SH-SY5Y (cell line): ENCODE data around the gene ZNF385C.

Experiments
- GATA2 ChIP-seq: IDR thresholded peaks from 2 replicates; pipeline ENCODE4 v1.6.1; 2011; ENCODE audit warnings: mild to moderate bottlenecking, low read depth, low read length
- GATA3 ChIP-seq: IDR thresholded peaks from 2 replicates; pipeline ENCODE4 v1.6.1; 2011; ENCODE audit warnings: low read depth, mild to moderate bottlenecking, low read length, moderate library complexity

ZNF385C gene

GRCh38 chr17:41989702-41990419, 108.4 kb downstream of the ZNF385C start:
- no peak for TF ChIP-seq GATA2
- no peak for TF ChIP-seq GATA3

- TF ChIP-seq GATA3 (no peak), GATA2 (no peak)
Measured at GRCh38 chr17:41988418-41988817, 109.9 kb downstream of the ZNF385C start.

- TF ChIP-seq GATA3 (no peak), GATA2 (no peak)
Measured at GRCh38 chr17:41987642-41988041, 110.6 kb downstream of the ZNF385C start.

GRCh38 chr17:41986634-41987033, 111.6 kb downstream of the ZNF385C start:
- TF ChIP-seq GATA3 (no peak), GATA2 (no peak)

- TF ChIP-seq GATA3 (no peak), GATA2 (no peak)
Measured at GRCh38 chr17:41985919-41986318, 112.4 kb downstream of the ZNF385C start.

GRCh38 chr17:41984454-41984853, 113.8 kb downstream of the ZNF385C start:
- TF ChIP-seq GATA3, result no peak
- no peak for TF ChIP-seq GATA2

GRCh38 chr17:41982026-41982760, 116.1 kb downstream of the ZNF385C start:
- no peak for TF ChIP-seq GATA3
- no peak for TF ChIP-seq GATA2

- no peak for TF ChIP-seq GATA2
- no peak for TF ChIP-seq GATA3
Measured at GRCh38 chr17:41977991-41978390, 120.3 kb downstream of the ZNF385C start.

GRCh38 chr17:41976142-41976768, 122.0 kb downstream of the ZNF385C start:
- TF ChIP-seq GATA3, result no peak
